Measurements from ENCODE around the gene SIGLEC14. TPM values are rescaled to one million over a fixed set of nuclear protein-coding genes. Genes with fewer than 3 reads are reported as not detected.
A peak's percentile ranks its signal among the peaks of the same experiment; 100 is the strongest.

The SIGLEC14 gene
- total RNA-seq, 1 experiment from 2014 or later = not detected

DNA sequence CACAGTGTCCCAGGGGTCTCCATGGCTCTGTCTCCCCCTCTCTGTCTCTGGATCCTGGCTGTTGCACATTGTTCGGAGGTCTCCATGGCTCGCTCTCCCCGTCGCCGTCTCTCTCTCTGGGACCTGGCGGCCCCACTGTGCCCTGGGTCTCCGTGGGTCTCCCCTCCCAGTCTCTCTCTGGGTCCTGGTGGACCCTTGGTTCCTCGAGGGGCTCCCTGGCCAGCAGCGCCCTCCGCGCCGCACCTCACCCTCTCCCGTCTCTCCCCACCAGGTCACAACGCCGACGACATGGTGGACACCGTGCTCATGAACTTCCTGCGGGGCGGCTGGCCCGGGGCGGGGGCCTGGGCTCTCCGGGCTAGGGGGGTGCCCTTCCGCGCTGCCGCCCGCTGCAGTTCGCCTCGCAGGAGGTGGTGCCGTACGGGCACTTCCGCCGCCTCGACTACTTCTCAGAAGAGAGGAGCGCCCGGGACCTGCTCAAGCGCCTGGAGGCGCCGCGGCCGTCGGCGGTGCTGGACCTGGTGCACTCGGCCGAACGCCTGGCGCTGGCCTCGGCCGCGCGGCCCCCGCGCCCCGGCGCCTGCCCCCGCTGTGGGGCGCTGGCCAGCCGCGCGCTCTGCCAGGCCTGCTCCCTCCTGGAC, 45.6 kb downstream of the SIGLEC14 start:
- no peaks in the 10 kb centered on the region for H3K36me3 ChIP-seq
- no peaks in the 10 kb centered on the region for H3K27me3 ChIP-seq
- no peak for DNase-seq
- no peaks in the 10 kb centered on the region; the same call in 1 of the 2 replicates for H3K9me3 ChIP-seq
- no peak overlapping the region for H3K4me3 ChIP-seq

DNA sequence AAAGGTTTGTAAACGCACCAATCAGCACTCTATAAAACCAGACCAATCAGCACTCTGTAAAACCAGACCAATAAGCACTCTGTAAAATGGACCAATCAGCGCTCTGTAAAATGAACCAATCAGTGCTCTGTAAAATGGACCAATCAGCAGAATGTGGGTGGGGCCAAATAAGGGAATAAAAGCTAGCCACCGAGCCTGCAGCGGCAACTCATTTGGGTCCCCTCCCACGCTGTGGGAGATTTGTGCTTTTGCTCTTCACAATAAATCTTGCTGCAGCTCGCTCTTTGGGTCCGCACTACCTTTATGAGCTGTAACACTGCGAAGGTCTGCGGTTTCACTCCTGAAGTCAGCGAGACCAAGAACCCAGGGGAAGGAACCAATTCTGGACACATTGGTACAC, 47.5 kb downstream of the SIGLEC14 start:
- Histone ChIP-seq H3K27me3 (no peaks in the 10 kb centered on the region), H3K9me3 (no peaks in the 10 kb centered on the region; the same call in 1 of the 2 replicates), H3K36me3 (no peaks in the 10 kb centered on the region), H3K4me3 (no peak overlapping the region)
- DNase-seq = no peak

DNA sequence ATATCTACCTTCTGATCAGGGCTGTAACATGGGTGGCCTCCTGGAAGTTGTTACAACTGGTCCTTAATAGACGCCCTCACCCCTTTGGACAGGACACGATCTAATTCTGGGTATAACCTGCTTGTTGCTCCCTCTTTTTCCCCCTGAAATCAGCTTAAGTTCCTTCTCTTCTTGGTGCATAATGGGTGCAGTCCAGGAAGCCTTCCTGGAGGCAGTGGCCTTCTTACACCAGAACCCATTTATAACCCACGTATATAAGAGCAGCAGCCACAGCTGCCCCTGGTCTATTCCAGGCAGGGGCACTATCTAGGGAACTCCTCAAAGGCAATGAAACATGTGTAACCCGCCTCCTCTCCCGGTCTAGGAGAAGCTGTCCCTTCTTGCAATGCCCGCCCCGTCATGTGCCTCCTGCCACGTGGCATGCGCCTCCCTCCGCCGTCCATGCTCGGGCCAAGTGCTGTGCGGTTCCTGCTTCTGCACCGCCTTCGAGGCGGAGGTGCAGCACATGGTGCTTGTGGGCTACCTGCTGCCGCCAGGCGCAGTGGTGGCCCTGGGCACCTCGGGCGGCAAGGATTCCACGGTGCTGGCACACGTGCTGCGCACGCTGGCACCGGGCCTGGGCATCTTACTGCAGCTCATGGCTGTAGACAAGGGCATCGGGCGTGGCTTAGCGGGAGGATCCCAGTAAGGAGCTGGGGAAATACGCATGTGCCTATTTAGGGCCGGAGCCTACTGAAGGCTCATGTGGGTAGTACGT, 48.3 kb downstream of the SIGLEC14 start:
- Histone ChIP-seq H3K36me3 (no peaks in the 10 kb centered on the region), H3K9me3 (no peaks in the 10 kb centered on the region; the same call in 1 of the 2 replicates), H3K4me3 (no peak overlapping the region), H3K27me3 (no peaks in the 10 kb centered on the region)
- DNase-seq = no peak

DNA sequence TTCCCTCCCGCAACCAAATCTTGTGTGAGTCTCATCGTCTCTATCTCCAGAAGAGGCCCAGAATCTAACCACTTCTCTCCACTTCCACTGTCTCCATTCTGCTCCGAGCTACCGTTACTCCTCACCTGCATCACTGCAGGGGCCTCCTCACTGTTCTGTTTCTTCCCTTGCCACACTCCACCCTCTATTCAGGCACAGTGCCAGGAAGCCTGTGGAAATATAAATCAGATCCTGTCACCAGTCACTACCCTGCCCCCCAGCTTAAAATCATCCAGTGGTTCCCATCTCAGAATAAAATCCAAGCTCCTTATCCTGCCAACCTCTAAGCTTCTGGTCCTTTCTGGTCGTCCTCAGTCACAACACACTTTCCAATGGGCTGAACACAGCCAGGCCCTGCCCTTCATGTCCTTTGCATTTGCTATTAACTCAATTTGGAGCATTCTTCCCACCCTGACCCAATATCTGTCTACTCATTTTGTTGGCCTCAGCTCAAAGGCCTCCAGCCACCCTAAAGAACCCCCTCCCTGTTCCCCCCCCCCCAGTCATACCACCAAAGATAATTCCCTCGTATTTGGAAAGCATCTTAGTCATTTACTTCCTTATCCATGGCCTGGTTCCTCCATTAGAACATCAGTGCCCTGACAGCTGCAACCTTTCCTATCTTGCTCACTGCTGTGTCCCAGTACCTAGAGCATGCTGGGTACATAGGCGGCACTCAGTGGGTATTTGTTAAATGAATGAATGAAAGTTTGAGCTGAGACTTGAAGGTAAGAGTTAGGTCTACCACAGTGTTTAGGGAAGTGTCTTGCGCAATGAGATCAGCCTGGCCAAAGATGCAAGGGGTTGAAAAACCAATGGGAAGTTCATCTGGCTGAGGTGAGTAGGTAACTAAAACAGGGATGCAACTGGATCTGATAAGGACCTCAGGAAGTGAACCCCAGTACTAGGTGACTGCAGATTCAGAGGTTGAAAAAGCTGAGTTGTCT, 51.1 kb downstream of the SIGLEC14 start:
- Histone ChIP-seq H3K4me3 (no peak overlapping the region; the same call in 1 of the 2 replicates), H3K9me3 (no peaks in the 10 kb centered on the region; the same call in 1 of the 2 replicates)

DNA sequence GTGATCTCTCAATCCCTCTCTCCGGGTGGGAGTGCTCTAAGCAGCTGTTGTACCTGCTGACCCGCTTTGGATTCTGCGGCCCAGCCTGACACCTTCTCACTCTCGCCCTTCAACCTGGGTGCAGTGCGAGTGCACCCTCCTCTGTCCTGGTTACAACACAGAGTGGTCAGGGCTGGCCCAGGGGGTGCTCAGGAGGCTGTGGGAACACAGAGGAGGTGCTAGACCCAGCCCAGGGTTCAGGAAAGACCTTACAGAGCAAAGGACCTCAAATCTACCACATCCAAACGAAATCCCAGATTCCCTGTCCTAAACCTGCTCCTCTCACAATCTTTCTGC, 51.9 kb downstream of the SIGLEC14 start:
- Histone ChIP-seq H3K9me3 (peaks cover 2% of the 10 kb centered on the region; the same call in 1 of the 2 replicates), H3K4me3 (peak overlapping the region; percentile 55), H3K27me3 (no peaks in the 10 kb centered on the region), H3K36me3 (0 out of 2 replicates have a peak, but pooled peaks cover under 1% of the 10 kb centered on the region)
- no peak for DNase-seq

More for the DNA sequence above, 51.1 kb downstream of the SIGLEC14 start:
- Histone ChIP-seq H3K27me3 (no peaks in the 10 kb centered on the region), H3K36me3 (no peaks in the 10 kb centered on the region)
- no peak for DNase-seq

DNA sequence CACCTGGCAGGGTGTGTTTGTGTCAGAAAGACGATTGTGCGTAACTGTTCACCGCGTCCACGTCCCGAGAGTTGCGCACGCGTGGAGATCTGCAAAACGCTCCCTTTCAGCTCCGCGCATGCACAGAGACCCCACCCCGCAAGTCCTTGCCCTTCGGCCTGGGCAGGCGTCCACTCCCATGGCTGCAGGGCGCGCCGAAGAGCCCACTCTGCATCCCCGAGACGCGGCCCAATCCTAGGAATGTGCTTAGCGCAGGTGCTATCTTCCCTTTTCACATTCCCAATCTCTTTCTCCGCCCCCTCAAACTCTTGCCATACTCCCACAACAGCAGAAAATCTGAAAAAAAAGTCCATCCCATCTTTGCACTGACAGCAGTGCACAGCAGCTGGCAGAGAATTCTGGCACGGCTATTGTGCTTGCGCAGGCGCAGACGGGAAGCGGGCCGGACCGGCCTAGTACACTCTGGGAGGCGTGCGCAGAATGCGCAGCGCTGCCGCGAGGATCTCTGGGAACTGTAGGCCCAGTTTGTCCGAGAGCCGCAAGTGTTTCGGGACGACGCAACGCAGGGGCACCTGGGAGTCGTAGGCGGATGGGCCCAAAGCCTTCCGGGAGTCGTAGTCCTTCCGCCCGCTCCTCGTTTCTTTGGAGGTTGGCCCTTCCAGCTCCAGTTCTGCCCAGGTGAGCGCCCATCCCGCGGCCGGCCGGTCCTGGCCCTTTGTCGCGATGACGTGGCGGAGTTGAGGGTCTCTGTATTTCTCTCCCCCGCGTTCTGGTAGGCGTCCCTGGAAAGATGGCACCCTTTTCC, 52.5 kb downstream of the SIGLEC14 start:
- H3K27me3 ChIP-seq = no peaks in the 10 kb centered on the region
- DNase-seq = peak; percentile 98
- H3K36me3 ChIP-seq = 0 out of 2 replicates have a peak, but pooled peaks cover 6% of the 10 kb centered on the region
- H3K9me3 ChIP-seq = peaks cover 4% of the 10 kb centered on the region; the same call in 1 of the 2 replicates
- H3K4me3 ChIP-seq = peak overlapping the region; percentile 55

DNA sequence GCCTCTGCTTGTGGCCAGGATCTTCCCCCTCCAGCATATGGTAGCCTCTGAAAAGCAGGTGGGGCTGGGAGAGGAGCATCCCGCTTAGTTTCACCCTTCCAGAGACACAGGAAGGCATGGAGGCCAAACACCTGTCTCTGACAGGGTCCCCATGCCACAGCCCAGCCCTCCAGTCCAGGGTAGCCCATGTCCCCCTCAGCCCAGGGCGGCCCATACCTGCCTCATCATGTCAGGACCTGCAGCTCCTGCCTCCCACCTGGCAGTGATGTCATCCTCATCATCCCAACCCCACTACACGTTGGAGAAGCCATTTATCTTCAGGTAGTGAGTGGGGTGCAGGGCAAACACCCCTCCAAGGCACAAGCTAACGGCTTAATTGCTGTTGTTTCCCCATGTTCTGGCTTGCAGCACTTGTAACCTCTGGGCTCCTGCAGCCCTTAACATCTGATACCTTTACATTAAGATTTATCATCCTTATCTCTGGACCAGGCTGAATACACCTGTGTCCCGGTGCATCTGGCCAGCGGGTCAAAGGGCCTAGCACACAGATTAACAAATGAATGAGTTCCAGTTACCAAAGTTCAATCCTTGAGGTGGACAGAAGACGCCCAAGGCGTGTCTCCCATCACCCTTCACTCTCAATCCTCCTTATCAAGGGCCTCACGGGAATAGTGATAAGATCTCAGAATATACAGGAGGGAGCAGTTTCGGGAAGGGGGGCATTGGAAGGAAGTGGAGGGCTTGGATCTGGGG, 53.3 kb downstream of the SIGLEC14 start:
- peak overlapping the region; percentile 55 for H3K4me3 ChIP-seq
- H3K36me3 ChIP-seq = peaks cover 12% of the 10 kb centered on the region
- no peaks in the 10 kb centered on the region for H3K27me3 ChIP-seq
- DNase-seq = no peak
- peaks cover 7% of the 10 kb centered on the region; the same call in 1 of the 2 replicates for H3K9me3 ChIP-seq

Other genes starting within 250 kb of the SIGLEC14 start
- gene SIGLEC10, start 229.2 kb downstream of the SIGLEC14 start, total RNA-seq (2014; rRNA removed; shearing (Covaris generic); ENCODE audit: low replicate concordance) = not detected in 2 replicates
- gene SIGLEC8, start 188.4 kb downstream of the SIGLEC14 start, total RNA-seq (2014; rRNA removed; shearing (Covaris generic); ENCODE audit: low replicate concordance) = not detected in 2 replicates
- gene CEACAM18, start 168.3 kb downstream of the SIGLEC14 start, total RNA-seq (2014; rRNA removed; shearing (Covaris generic); ENCODE audit: low replicate concordance) = not detected in 2 replicates
- gene SIGLEC12, start 145.0 kb downstream of the SIGLEC14 start, total RNA-seq (2014; rRNA removed; shearing (Covaris generic); ENCODE audit: low replicate concordance) = not detected in 2 replicates
- gene SIGLEC6, start 115.2 kb downstream of the SIGLEC14 start, total RNA-seq (2014; rRNA removed; shearing (Covaris generic); ENCODE audit: low replicate concordance) = not detected in 2 replicates
- 2.9 and 10.9 TPM in 2 replicates for gene ZNF175, start 75.5 kb downstream of the SIGLEC14 start, total RNA-seq (2014; rRNA removed; shearing (Covaris generic); ENCODE audit: low replicate concordance)
- not detected in 2 replicates for gene SIGLEC5, start 16.4 kb downstream of the SIGLEC14 start, total RNA-seq (2014; rRNA removed; shearing (Covaris generic); ENCODE audit: low replicate concordance)
- 8.2 and 31.7 TPM in 2 replicates for gene SPACA6, start 46.5 kb upstream of the SIGLEC14 start, total RNA-seq (2014; rRNA removed; shearing (Covaris generic); ENCODE audit: low replicate concordance)
- not detected in 2 replicates for gene HAS1, start 77.2 kb upstream of the SIGLEC14 start, total RNA-seq (2014; rRNA removed; shearing (Covaris generic); ENCODE audit: low replicate concordance)
- gene FPR1, start 105.1 kb upstream of the SIGLEC14 start, total RNA-seq (2014; rRNA removed; shearing (Covaris generic); ENCODE audit: low replicate concordance) = not detected in 2 replicates
- gene FPR2, start 114.4 kb upstream of the SIGLEC14 start, total RNA-seq (2014; rRNA removed; shearing (Covaris generic); ENCODE audit: low replicate concordance) = not detected in 2 replicates
- not detected in 2 replicates for gene FPR3, start 148.3 kb upstream of the SIGLEC14 start, total RNA-seq (2014; rRNA removed; shearing (Covaris generic); ENCODE audit: low replicate concordance)
- 1.3 and 2.0 TPM in 2 replicates for gene ZNF577, start 241.1 kb upstream of the SIGLEC14 start, total RNA-seq (2014; rRNA removed; shearing (Covaris generic); ENCODE audit: low replicate concordance)

Data from MG63 (cell line).